Stimulated activated CD8-positive, alpha-beta memory T cell treated with anti-CD3 and anti-CD28 coated beads, Interleukin-7, amount 100 ng/mL, for 4 hours (primary cell): ENCODE data around the gene KRT82.
"Not testable (repeated sequence)": the region's sequence is repeated elsewhere in the genome, so short reads cannot be mapped to it uniquely, and the experiment has no call there.

Source experiments
- DNase-seq, 2 donors: peaks; one replicate each; pipeline ENCODE4 v3.0.0-alpha.2; 2020; ENCODE audit warnings: low read depth in 2 of 2

Gene KRT82

DNA sequence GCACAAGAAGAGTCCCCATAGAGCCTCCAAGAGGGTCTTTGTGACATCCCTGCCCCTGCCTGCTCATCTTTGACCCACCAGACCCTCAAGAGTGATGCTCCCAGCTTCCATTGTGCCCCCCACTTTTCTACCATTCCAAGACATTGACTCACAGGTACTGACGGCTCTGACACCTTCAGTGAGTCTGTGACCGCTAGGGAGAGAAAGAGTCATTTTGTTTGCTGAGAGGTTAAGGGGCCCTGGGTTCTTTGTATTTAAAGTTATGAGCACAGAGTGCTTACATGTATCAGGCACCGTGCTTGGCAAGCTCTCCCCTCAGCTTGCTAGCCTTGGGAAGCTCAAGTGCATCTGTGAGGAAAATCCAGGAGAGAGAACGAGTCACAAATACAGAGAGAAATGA is 7.1 kb upstream of the KRT82 start:
- DNase-seq: no peak

DNA sequence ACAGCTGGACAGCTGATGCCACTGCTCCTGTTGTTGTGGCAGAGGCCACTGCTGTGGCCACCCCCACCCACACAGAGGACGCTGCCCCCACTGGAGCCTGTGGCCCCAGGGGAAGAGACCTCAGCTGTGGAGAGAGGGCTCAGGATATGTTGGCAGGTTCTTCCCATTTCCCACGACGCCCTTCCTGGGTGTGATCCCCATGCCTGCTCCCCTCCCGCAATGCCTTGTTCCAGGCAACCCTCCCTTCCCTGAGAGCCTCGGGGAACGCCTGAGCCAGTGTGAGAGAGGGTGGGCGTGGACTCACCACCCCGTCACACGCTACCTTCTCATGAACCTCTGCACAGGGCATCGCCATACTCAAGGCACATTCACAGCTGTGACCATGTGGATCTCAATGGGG is 5.7 kb upstream of the KRT82 start:
- DNase-seq: no peak

DNA sequence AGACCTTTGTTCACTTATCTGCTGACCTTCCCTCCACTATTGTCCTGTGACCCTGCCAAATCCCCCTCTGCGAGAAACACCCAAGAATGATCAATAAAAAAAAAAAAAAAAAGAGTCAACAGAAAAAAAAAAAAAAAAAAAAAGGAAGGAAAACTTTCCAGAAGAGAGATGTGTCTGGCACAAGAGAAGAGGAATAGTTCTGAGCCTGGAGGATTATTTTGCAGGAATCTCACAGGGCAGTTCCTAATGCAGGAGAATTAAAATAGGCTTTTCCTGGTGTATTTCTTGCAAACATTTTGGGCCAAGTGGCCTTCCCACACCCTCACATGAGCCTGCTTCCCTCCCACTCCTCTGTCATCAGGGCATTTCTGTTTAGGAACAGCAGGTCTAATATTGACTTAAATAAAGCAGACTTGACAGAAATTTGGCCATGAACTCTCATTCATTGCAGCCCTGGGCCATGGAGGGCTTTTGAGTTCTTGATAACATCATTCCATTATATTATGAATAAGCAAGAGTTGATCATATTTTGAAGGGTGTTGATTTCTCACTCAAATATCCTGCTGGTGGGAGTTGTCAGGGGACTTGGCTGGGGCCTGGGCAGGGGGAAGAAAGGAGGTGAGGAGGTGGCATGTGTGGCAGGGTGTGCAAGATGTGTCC is 4.6 kb upstream of the KRT82 start:
- DNase-seq: not testable (repeated sequence)

DNA sequence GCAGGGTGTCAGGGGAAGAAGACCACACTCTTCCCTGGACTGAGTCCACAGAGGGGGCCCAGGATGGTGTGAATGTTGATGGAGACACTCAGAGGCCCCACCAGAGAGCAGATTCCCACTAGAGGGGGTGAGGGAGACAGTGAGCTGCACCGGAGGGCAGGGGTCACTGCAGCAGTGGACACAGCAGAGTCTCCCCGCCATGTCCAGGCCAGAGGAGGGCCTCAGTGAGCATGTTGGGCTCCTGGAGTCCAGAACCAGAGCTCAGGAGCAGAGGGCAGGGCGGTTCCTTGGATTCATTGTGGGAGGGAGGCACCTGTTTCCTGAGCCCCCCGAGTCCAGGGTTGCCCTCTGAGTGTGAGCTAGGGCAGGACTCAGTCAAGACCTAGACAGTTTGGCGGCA is 1.8 kb upstream of the KRT82 start:
- DNase-seq: no peak

DNA sequence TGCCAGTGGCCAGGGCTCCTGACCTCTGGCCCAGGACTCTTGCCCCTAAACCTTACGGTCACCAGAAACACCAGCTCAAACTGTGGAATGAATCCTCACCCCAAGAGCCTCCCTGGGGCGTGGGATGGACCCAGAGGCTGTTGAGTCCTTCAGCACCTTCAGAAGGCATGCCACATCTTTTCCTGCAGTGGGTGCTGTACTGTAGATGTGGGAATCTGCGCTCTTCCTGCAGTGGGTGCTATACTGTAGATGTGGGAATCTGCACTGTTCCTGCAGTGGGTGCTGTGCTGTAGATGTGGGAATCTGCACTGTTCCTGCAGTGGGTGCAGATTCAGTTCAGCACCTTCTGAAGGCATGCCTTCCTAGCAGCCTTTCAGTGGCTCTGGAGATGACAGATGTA is 1.2 kb downstream of the KRT82 start:
- DNase-seq: no peak

DNA sequence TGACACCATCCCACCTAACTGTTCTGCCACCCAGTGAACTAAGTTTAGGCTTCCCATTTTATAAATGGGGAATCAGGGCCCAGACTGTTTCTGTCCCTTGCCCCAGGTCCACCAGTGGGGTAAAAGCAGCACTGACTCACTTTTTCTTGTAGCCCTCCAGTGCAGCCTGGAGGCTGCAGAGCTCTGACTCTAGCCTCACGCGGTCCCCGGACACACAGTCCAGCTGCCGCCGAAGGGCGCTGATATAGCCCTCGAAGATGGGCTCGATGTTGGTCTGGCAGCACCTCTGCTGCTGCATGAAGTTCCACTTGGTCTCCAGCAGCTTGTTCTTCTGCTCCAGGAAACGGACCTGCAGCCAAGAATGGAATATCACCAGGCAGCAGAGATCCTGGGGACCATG is 2.6 kb downstream of the KRT82 start:
- DNase-seq: no peak

DNA sequence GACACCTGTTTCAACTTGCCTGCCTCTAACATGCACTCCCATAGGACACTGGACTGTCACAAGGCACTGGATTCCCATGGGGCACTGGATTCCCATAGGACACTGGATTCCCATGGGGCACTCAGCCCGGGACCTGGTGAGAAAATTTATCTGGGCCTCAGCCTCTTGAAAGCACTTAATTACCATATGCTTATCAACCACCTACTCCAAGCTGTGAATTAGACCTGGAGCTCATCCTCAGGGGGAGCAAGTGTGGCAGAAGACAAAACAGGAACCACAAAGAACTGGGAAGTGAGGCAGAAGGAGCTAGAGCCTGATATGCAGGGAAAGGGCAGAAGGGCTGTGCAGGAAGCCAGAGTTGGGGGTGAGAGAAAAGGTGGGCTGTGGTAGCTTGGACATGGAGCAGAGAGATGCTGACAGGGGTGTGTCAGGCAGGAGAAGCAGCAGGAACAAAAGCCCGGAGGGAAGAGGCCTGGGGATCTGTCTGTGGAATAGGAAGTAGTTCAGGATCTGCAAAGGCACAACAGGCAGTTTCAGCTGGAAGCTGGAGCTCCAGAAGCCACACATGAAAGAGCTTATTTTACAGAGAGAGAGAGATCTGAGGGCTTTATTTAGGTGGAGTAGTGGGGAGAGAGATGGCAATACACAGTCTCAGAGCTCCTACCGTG is 3.1 kb downstream of the KRT82 start:
- no peak for DNase-seq

DNA sequence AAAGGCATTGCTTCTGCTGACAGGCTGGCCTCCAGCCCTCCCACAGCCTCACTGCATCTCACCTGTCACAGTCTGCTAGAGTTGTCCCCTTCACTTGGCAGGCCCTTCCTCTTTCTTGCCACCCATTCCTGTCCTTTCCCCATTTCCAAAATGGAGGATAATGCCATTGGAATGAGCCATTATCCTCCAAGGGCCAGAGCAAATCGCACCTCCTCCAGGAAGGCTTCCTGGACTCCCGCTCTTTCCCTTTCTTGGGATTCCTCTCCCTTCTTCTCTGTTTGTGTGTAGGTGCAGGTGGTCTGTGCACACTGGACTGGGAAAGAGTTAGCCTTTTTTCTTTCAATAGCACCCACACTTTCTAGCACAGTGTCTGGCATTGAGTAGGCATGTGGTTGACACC is 3.8 kb downstream of the KRT82 start:
- no peak for DNase-seq

DNA sequence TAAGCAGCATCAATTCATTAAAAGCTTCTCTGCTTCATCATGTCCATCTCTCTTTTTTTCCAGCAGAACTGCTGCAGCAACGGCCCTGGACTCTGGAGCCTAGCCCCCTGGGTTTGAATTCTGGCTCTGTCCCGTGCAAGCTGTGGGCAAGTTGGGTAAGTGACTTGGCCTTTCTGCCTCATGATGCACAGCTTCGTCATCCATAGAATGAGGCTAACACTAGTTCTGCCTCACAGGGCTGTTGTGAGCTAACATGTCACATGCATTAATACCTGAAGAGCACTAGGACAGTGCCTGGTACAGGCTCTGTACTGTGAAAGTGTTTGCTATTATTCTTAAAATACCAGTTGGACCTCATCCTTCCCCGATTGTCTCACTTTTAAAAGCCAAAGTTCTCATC is 4.2 kb downstream of the KRT82 start:
- no peak for DNase-seq

DNA sequence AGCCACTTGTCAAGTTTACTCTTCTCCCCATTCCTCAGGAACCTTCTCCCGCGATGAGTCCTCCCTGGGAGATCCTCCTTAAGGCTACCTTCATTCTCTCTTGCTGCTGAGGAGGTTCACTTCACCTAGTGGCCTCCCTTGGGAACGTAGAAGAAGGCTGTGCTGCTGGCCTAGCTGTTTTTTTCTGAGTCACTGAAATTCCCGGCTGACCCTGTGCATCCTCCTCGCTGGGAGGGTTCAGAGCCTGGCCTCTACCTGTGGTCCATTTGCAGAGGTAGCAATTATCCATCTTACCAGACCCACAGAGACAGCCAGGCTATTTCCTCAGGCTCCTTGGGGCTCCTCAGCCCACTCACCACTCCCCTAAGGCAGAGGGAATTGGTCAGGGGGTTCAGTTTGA is 4.6 kb downstream of the KRT82 start:
- DNase-seq: no peak

DNA sequence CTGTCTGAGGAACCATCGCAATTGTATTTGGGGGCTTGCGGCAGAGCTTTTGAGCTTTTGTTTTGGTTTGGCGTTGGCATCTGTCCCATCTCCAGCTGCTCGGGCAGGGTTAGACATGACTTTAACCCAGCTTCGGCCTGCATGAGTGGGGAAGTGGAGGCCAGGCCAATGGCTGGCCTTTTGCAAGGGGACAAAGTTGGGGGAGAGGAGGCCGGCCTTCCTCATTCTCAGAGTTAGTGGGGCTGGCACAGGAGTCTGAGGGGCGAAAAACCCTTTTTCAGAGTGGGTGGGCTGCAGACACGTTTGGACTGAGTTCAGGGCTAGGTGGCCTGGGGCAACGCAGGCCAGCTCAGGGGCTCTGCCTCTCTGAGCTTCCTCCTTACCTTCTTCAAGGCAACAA is 5.2 kb downstream of the KRT82 start:
- DNase-seq: no peak

DNA sequence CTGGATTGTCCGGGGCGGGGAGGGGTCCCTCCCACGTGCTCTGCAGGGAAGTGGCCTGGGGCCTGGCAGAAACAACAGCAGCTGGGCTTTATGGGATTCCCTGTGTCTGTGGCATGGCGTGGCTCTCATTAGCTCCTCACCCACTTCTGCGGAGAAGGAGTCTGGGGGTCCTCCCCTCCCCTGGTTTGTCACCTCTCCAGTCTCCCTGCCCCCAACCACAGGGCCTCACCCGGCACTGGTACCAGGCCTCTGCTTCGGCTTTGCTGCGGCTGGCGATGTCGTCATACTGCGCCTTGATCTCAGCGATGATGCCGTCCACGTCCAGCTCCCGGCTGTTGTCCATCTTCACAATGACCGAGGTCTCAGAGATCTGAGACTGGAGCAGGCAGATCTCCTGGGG is 6.4 kb downstream of the KRT82 start:
- no peak for DNase-seq

DNA sequence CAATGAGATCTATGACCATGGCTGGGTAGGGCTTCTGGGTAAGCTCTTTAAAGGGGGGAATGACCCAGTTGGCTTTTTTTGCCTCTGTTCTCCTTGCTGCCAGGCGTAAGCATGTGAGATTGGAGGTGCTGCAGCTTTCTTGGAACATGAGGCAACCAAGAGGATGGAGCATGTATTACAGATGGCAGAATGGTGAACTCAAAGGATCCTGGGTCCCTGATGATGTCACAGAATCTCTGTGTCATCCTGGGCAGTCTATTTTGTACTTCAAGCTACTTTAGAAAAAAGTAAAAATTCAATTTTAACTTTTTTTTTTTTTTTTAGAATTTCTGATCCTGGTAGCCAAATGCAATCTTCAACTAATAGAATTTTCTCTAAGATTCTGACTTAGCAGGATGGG is 8.0 kb downstream of the KRT82 start:
- no peak for DNase-seq

DNA sequence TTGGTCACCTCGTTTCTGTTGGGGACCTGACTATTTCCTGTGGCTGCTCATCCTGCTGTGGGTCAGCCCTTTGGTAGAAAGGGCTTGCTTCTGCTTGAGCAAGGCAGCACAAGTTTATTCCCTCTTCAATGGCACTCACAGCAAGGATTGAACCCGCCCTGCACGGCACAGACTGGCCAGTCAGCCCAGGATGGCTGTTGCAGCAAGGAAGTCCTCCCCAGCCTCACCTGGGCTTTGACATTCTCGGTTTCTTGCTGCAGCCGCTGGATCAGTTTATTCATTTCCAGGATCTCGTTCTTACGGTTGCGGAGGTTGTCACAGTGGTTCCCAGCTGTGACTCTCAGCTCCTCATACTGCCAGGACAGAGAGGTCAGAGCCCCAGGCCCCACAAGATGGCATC is 9.5 kb downstream of the KRT82 start:
- no peak for DNase-seq

DNA sequence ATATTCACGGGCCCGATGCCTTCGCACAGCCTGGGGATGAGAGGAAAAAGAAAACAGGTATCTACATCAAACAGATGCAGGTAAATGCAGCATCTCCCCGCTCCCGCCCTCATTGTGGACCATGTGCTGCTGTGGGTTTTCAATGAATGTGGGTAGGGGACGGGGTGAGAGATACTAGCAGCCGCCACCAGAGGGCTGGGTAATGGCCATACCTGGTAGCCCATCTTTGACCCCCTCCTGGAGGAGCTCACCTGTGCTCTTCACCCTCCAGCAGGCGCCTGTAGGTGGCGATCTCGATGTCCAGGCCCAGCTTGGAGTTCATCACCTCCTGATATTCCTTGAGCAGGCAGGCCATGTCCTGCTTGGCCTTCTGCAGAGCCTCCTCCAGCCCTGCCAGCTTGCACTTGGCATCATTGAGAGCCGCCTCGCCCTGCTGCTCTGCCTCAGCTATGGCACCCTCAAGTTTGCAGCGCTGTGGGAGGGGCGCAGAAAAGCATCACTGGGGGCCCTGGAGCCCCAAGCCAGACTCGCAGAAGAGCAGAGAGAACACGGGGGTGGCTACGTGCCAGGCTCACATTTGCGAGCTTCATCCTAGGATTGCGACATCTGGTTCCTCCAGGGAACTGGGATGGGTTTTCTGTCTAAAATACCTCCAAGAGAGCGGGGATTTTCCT is 10.2 kb downstream of the KRT82 start:
- no peak for DNase-seq

DNA sequence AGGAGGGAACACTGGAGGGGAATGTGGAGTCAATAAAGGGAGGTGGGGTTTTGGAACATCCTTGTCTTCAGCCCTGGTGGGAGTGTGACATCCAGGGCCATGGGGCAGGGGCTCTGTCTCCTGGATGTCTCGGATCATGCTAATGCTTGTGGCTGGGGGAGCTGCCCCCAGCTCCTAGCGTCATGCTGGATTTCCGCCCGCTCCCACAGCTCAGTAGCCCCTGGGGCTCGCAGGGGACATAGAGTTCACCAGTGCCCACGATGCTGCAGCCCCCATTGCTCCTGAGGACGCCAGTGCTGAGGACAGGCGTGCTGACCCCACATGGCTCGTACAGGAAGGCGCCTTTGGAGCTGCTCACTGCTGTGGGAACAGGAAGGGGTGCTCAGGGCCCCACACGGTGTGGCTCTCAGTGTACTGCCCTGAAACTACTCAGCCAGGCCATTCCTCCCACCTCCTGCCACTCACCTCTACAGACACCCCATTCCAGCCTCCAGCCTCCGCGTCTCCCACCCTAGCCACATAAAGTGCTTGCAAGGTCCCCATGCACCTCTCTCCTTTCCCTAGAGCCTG is 11.2 kb downstream of the KRT82 start:
- no peak for DNase-seq

DNA sequence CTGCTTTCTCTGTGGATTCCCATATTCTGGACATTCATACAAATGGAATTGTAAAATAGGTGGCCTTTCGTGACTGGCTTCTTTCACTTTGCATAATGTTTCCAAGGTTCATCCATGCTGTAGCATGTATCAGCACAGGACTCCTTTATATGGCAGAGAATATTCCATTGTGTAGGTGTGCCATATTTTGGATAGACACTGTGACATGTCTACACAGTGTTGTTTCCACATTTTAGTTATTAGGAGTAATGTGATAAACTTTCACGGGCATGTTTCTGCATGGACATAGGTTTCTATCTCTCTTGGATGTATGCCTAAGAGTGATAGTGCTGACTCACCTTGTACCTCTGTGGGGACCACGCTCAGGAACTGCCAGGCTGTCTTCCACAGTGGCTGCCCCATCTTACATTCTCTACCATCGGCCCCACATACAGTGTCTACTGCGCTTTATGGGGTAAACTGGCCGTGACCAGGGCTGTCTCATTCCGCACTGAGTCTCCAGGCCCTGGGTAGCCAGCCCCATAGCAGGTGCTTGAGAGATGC is 13.6 kb downstream of the KRT82 start:
- DNase-seq: no peak

DNA sequence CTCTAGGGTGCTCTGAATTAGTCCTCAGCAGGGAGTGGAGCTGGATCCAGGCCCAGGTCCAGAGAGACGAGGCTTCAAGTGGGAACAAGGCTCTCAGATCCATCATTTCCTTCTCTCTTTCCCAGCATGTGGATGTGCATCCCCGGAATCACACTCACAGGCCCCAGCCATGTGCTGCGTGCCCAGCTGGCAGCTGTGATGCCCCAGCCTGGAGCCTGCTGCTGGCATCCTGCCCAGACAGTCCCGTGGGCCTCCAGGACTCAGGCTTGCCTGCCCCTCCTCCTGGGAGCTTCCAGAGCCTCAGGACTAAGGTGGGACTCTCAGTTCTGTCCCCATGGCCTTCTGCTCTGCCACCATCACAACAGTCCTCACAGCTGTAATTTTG is 14.5 kb downstream of the KRT82 start:
- DNase-seq: no peak

DNA sequence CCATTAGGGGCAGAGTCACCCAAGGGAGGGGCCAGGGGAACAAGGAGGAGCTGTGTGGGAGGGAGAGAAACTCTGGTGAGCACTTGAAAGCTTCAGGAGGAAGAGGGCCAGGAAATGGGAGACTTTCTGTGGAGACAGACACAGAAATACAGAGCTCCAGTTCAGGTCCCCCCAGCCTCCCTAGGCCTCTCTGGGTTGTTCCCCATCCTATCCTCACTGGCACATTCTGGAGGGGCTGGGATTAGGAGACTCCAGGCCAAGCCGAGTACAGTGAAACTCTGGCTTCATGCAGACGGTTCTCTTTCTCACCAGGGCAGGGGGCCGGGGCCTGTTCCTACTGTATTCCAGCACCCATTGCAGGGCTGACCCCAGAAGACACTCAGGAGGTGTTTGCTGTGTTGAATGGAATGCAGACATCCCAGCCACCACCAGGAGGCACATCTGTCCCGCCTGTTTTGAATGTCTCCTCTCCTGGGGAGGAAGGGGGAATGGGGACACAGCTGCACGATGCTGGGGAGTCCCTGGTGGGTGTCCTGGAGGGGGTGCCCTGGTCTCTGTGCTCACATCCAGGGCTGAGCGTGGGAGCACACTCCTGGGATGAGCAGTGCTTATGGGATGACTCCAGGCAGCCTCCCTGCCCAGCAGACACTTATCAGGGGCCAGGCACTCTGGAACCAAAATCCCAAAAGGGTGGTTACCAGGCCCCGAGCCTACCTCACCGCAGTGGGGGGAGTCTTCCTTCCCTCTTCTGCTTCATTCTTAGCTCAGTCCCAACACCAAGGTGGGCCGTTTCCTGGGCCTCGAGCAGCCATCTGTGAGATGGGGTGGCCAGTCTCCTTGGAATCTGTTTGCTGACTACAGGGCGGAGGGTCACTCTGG is 15.2 kb downstream of the KRT82 start:
- DNase-seq: no peak

DNA sequence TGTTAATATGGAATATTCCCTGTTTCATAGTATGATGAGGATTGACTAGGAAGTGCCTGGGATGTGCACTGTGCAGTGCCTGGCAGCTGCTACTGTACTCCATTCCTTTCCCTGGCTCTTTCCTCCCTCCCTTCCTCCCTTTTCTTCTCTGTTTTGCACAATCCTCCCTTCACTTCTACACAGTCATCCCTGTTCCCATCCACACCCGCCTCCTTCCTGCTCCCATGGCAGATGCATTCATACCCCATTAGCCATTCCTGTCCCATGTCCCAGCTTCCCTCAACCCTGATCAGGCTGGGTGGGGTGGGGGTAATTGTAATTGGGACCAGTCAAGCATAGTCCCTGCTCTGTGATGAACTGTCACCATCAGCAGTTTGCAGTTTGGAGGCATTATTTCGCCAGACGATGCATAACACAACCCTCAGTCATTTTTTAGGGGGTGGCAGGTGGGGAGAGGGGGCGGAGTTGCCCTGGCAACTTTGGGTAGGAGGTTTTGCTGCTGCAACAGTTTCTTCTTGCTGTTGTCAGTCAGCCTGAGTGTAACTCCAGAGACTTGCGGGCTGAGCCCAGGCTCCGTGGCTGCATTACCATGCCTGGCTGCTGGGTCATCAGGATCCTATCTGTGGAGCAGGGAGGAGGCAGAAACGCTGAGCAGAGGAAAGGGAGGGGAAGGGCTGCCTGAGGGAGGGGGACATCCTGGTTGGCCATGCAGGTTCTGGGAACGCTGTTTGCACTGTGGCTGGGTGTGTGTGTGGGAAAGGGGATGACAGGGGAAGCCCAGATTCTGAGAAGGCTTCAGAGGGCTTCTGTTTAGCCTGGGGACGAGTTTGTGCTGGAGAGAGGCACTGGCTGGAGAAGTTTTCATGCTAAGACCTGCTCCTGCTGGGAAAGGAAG is 16.6 kb downstream of the KRT82 start:
- DNase-seq: no peak

DNA sequence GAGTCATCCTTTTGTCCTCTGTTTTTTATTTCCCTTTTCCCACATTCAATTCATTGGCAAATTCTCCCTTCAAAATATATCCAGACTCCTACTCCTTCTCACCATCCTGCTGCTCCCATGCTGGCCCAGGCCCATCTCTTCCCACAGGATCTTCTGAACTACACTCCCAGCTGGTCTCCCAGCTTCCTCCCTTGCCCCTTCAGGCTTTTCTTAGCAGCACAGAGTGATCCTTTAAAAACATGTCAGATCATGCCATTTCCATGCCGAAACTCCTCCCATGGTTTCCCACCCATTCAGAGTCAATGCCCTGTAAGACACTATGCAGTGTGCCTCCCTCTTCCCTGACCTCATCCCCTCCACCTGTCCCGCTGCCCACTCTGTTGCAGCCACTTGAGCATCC is 18.3 kb downstream of the KRT82 start:
- no peak for DNase-seq
